GM12875 (cell line): ENCODE results near the gene CCDC63.

Source experiments
- H3K4me3 ChIP-seq: one replicate; pipeline ENCODE4 v1.5.1; 2011; ENCODE audit warnings: low read depth, low read length, control low read depth
- CTCF ChIP-seq: IDR thresholded peaks from 2 replicates; pipeline ENCODE4 v1.5.1; 2011; ENCODE audit warnings: low read depth, mild to moderate bottlenecking, control low read depth, inconsistent platforms, low read length, moderate library complexity, borderline replicate concordance; ENCODE audit not compliant: insufficient read depth

The CCDC63 gene

GRCh38 chr12:110908377-110909152, 61.8 kb downstream of the CCDC63 start:
- H3K4me3 ChIP-seq, result no peak overlapping the region
- no peak for TF ChIP-seq CTCF

GRCh38 chr12:110912263-110912662, 65.5 kb downstream of the CCDC63 start:
- no peak for TF ChIP-seq CTCF
- H3K4me3 ChIP-seq, result no peak overlapping the region

- TF ChIP-seq CTCF, result no peak
- no peak overlapping the region for H3K4me3 ChIP-seq
These were observed 66.6 kb downstream of the CCDC63 start for GRCh38 chr12:110913119-110914056.

GRCh38 chr12:110916295-110916875, 69.6 kb downstream of the CCDC63 start:
- TF ChIP-seq CTCF, result no peak
- H3K4me3 ChIP-seq, result no peak overlapping the region

- H3K4me3 ChIP-seq, result no peak overlapping the region
- TF ChIP-seq CTCF, result no peak
These were observed 70.7 kb downstream of the CCDC63 start for GRCh38 chr12:110917467-110917866.

GRCh38 chr12:110917961-110918360, 71.2 kb downstream of the CCDC63 start:
- H3K4me3 ChIP-seq, result no peak overlapping the region

More at GRCh38 chr12:110917961-110918360, 71.2 kb downstream of the CCDC63 start:
- no peak for TF ChIP-seq CTCF
